ENCODE measurements around the gene GHITM.
"Not testable (repeated sequence)": the region's sequence is repeated elsewhere in the genome, so short reads cannot be mapped to it uniquely, and the experiment has no call there.

GHITM gene

DNA sequence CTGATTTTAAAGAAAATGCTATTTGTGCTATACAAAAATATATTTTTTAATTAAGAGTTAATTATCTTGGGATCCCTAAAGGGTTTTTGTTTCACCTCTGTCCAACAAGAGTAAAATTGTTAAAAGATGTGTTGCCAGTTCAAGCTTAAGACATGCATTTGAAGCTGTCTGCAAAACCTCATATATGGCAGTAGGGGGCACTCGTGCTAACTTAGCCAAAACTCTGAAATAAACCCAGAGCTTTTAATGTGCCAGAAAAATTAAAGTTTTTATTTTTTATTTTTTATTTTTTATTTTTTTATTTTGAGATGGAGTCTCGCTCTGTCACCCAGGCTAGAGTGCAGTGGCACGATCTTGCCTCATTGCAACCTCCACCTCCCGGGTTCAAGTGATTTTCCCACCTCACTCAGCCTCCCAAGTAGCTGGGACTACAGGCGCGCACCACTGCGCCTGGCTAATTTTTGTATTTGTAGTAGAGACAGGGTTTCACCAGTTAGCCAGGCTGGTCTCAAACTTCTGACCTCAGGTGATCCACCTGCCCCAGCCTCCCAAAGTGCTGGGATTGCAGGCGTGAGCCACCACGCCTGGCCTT is 8.8 kb downstream of the GHITM start:
- not testable (repeated sequence) for DNase-seq (ENCODE audit: low read depth)

DNA sequence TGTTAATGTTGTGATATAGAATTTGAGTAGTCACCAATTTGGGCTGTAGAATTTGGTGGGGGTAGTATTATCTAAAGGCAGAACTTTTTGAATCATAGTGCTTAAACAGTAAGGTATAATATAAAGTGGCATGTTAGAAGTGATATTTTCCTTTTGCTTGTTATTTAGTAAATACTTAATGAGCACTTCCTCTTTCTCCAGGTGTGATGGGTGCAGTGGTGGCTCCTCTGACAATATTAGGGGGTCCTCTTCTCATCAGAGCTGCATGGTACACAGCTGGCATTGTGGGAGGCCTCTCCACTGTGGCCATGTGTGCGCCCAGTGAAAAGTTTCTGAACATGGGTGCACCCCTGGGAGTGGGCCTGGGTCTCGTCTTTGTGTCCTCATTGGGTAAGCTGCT is 10.5 kb downstream of the GHITM start:
- DNase-seq (ENCODE audit: low read depth): no peak

DNA sequence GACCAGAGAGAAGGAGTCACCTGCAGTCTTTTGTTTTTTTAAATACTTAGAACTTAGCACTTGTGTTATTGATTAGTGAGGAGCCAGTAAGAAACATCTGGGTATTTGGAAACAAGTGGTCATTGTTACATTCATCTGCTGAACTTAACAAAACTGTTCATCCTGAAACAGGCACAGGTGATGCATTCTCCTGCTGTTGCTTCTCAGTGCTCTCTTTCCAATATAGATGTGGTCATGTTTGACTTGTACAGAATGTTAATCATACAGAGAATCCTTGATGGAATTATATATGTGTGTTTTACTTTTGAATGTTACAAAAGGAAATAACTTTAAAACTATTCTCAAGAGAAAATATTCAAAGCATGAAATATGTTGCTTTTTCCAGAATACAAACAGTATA is 13.5 kb downstream of the GHITM start:
- no peak for DNase-seq (ENCODE audit: low read depth)

DNA sequence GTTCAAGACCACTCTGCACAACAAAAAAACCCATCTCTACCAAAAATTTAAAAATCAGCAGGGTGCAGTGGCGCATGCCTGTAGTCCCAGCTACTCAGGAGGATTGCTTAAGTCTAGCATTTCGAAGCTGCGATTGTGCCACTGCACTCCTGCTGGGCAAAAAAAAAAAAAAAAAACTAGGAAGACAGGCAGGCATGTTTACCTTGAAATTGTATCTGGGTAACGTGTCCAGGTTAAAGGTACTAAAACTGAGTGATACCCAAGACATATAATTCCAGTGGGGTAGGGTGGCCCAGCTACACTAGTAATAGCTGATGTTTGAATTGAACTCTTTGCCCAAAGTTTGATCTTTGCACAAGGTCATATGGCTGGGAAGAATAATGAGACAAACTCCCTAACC is 16.2 kb downstream of the GHITM start:
- DNase-seq (ENCODE audit: low read depth): no peak

DNA sequence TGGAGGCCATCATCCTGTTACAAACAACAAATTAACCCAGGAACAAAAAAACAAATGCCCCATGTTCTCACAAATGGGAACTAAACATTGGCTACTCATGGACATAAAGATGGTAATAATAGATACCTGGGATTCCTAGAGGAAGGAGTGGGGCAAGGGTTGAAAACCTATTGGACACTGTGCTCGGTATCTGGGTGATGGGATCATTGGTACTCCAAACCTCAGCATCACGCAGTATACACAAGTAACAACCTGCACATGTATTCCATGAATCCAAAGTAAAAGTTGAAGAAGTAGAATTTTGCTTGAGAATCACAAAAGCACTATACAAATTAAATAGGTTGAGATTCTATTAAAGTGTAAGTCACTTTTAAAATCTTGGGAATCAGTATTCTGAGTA is 16.7 kb downstream of the GHITM start:
- no peak for DNase-seq (ENCODE audit: low read depth)

DNA sequence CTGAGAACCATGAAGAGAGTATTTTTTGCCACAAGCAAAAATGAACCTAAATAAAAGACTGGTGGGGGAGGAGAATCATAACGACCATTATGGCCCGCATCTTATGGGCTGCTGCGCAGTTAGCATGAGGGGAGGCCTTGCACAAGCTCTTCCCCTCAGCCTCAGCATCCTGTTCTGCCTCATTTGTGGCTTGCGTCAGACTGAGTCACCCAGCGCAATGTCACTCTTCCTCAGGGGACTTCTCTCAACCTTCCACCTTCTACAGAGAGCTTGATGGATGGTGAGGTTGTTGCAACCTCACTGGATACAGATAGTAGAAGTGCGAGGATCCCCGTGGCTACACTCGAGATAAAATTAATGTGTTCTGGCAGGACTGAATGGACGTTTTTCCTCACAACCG is 17.5 kb downstream of the GHITM start:
- DNase-seq (ENCODE audit: low read depth): peak; percentile 12

DNA sequence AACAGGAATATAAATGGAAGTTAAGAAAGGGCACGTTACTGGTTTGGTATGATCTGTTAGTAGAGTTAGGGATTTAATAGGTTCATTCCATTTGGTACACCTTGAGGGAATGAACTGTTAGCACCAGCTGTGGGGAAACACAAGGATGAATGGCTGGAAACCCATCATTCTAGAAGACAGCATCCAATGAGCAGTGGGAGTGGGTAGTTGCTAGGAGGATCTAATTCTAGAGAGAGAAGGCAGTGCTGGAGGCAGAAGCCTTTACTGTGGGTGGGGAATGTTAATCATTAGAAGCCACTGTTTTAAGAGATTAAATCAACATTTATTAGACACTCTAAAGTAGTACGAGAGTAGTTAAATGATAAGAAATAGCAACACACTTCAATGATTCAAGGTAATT is 18.8 kb downstream of the GHITM start:
- no peak for DNase-seq (ENCODE audit: low read depth)

DNA sequence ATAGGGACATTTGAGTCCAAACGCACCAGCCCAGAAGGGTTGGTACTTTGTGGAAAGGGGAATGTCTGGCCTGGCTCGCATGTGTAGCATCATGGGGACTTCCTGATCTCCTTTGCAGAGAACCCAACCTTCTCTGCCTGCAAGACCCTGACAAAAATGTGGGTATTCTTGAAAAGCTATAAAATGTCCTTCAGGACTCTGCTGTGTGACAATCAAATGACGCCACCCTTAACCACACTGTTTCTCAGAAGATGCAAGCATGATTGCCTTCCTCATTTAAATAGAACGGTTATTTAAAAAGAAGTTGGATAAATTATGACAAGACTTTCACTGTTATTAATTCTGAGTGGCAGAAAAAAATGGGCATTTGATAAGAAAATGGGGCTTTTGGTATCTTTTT is 19.2 kb downstream of the GHITM start:
- no peak for DNase-seq (ENCODE audit: low read depth)

DNA sequence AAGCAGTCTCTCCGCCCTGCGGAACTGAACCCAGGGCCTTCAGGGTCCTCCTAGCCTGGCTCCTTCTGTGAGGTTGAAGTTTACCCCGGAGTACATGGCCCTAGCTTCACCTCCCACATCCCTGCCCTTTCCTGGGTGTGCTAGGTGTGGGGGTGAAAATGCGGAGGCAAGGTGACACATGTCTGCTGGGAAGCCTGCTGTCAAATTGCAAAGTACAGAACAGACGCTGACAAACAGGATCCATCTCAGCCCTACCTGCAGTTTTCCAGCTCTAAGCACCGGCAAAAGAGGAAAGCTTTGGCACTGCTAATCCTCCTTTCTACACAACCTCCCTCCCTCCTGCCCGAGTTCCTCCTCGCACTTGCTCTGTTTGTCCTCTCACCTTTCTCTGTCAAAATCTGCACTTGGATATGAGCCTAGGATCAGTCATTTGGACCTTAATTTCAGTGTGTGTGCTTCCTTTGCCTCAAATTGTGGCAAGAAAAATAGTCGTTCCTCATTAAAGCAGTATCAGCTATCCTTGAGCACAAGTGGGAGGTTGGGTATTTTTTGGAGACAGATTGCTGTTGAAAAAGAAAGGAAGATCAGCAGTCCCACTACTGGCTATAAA is 19.9 kb downstream of the GHITM start:
- no peak for DNase-seq (ENCODE audit: low read depth)

DNA sequence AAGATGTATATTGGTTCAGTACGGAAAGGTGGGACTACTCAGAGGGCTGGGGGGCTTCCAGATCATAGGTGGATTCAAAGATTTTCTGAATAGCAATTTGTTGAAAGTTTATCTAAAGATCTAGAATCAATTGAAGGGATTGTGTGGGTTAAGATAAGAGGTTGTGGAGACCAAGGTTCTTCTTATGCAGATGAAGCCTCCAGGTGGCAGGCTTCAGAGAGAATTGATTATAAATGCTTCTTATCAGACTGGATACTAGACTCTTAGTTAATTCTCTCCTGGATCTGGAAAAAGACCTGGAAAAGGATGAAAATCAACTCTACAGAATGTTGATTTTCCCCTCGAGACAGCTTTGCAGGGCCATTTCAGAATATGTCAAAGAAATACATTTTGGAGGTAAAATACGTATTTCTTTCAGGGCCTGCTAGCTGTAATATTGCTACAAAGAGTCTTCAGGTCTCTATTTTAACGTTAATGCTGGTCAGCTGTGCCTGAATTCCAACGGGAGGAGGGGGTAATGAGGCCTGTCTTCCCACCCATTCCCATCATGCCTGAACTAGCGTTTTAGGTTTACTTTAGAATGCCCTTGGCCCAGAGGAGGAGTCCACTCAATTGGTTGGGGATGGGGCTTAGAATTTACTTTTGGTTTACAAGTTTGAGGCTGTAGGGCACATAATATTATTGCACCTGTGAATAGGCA is 21.5 kb downstream of the GHITM start:
- no peak for DNase-seq (ENCODE audit: low read depth)

DNA sequence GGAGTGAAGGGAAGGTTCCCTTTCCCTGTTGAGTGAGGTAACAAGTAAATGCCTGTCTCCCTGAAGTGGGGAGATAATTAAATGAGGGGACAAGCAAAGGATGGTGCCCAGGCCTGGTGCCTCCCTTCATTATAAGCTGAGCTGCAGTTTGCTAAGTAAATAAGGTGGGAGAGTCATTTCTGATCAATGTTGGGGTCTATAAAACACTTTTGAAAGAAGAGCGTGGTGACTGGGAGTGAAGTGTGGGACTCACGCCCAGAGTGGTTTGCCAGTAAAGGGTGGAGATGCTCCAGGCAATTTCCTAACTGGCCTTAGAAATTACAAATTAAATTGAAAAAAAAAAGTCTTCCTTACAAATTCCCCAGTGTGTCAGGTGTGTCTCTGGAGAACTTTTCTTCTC is 24.7 kb downstream of the GHITM start:
- no peak for DNase-seq (ENCODE audit: low read depth)

DNA sequence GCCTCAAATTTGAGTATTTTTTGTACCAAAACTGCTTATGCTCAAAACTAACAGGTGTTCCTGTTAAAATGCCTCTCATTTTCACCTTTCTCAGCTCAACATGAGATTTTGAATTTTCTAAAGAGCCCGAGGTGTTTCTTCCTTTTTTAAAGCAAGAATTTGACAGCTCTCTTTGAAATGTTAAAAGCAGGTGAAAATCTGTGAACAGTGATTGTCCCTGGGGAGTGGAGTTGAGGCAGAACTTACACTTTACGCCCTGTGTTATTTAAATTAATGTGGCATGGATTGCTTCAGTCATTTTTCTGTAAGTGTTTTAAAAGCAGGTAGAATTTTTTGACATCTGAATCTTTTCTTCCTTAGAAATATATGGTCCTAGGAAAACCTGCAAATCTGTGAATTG is 25.1 kb downstream of the GHITM start:
- DNase-seq (ENCODE audit: low read depth): no peak

DNA sequence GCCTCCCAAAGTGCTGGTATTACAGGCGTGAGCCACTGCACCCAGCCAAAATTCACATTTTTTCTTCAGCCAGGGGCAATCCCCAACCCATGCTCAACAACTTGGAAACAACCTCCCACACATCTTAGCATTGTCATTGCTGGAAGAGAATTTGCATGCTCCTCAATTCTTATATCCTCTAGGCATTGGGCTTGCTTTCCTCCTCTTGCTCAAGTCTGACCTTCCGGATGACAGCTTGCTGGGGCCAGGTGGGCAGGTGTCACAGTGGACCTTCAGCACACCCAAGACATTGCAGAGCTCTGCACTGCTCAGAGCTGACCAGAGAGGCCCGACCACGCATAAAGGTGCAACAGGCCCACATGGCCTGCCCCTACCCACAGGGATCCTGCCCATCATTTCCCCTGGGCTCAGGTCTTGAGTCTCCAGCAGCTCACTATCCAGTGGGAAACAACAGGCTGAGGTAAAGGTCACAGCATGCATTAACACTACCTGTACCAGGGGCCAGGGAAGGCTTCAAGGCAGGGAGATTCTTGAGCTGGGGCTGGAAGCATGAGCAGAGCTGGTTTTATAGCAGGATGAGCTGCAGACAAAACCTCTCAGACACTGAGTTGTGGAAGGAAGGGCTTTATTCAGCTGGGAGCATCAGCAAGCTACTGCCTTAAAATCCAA is 27.4 kb downstream of the GHITM start:
- no peak for DNase-seq (ENCODE audit: low read depth)

DNA sequence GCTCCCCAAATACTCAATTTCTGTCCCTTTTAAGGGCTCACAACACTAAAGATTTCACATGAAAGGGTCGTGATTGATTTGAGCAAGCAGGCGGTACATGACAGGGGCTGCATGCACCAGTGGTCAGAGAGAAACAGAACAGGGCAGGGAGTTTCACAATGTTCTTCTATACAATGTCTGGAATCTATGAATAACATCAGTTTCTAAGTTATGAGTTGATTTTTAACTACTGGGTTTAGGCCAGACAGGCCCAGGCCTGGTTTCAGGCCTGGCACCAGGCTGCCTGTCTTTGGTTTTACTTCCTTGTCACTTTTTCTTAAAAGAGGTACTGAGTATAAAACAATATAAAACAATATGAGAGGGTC is 28.0 kb downstream of the GHITM start:
- not testable (repeated sequence) for DNase-seq (ENCODE audit: low read depth)

DNA sequence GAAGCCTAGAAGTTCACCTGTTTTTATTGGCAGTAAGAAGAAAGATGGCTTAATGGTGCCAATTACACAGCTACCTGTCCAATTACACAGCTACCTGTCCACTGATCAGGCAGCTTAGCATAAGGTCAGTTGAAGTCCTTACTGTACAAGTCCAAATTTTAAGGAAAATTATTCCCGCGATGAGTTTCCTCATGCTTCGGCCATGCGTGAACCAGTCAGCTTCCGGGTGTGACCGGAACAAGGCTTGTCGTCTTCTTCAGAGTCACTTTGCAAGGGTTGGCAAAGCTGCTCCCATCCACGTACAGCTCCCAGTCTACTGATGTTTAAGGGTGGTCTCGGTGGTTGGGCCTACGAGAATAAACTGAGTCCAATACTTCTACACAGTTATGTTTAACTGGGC is 29.1 kb downstream of the GHITM start:
- not testable (repeated sequence) for DNase-seq (ENCODE audit: low read depth)

DNA sequence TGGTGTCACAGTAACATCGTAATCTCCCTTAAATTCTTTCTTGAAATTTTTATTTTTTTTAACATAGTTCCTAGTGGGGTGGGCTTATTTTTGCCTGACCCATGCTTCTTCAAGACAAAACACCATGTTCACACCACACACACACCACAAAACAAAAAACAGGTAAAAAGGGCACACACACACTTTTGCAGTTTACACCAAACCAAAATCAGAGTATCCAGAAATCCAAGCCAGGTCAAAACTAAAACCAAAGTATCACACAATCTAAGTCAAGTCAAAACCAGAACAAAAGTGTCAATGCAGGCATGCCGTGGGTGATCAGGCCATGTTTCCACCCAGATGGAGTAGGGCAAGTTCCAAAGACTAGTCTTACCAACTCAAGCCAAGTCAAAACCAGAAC is 31.9 kb downstream of the GHITM start:
- DNase-seq (ENCODE audit: low read depth): not testable (repeated sequence)

DNA sequence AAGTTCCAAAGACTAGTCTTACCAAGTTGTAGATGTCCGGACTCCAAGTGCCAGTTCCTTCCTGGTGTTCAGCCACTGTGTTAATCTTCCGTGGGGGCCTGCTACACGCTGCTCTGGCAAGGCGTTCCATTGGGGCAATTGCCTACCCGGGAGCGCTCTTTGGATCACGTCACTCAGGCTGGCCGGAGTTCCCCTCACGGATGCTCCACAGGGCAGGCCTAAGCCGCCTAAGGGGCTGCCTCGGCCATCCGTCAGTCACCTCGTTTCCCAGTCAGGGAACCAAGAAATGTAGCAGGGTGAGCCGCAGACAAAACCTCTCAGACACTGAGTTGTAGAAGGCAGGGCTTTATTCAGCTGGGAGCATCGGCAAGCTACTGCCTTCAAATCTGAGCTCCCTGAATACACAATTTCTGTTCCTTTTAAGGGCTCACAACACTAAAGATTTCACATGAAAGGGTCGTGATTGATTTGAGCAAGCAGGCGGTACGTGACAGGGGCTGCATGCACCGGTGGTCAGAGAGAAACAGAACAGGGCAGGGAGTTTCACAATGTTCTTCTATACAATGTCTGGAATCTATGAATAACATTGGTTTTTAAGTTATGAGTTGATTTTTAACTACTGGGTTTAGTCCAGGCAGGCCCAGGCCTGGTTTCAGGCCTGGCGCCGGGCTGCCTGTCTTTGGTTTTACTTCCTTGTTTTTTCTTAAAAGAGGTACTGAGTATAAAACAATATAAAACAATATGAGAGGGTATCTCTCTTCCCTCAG is 32.6 kb downstream of the GHITM start:
- DNase-seq (ENCODE audit: low read depth): not testable (repeated sequence)

DNA sequence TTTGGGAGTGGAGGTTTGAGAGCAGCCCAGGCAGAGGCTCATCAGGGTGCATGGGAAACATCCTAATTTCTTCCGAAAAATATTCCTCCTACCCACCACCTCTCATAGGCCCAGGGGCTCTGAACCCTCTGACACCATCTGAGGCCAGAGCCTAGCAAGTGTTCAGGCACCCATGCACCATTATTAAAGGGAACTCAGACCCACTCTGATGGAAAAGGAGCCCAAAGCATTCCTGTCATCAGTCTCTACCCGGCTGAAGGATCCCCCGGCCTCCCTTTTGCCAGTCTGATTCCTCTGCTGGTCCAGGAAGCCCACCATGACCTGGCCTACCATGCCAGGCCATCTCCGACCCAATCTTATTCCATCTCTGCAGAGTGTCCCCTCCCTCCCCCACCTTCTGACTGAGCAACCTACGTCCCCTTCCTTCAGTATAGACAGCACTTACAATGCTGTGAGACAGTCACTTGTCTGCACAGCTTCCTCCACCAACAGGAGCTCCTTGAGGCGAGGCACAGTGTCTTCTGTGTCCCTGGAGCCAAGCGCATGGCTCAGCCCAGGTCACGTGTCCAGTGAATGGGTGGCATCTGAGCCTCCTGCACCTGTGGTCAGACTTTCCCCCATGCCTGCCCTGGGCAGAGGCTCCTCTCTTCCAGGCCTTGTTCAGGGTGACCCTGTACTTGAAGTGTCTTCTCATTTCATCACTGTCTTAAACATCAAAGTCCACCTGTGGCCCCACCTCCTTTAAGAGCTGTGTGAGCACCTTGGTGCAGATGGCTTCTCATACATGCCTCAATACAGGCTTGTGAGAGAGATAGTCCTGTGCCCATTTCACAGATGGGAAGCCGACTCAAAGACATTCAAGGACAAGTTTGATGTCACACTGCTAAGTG is 33.4 kb downstream of the GHITM start:
- DNase-seq (ENCODE audit: low read depth): no peak

DNA sequence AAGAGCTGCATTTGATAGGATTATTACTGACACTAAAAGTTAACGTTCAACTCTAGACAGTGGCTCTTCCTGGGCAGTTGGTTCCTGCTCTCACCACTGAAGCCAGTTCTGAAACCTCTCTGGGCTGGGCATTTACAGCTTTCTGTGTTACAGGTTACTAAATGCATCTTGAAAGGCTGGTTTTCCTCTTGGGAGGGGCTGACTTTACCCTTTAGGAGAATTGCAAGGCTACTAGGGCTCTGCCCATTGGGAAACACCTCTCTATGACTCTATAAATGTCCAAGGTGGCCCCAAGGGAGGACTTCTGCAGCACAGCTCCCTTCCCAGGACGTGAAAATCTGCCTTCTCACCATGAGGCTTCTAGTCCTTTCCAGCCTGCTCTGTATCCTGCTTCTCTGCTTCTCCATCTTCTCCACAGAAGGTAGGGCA is 34.2 kb downstream of the GHITM start, which contains the start of gene GPR15LG:
Gene GPR15LG, plus strand, starts transcription at position 301 of the 429 bp plus-strand sequence. Its CDS starts 51 bp downstream, at position 352.
- no peak for DNase-seq (ENCODE audit: low read depth)

DNA sequence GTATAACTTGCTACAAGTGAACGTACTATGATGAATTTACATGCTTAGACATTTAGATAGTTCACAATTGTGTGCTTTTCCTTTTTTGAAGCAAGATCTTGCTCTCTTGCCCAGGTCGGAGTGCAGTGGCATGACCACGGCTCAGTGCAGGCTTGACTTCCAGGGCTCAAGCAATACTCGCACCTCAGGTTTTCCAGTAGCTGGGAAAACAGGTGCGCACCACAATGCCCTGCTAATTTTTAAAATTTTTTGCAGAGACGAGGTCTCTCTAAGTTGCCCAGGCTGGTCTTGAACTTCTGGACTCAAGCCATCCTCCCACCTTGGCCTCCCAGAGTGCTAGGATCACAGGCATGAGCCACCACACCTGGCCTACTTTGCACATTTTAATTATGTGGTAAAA is 36.1 kb downstream of the GHITM start:
- no peak for DNase-seq (ENCODE audit: low read depth)

DNA sequence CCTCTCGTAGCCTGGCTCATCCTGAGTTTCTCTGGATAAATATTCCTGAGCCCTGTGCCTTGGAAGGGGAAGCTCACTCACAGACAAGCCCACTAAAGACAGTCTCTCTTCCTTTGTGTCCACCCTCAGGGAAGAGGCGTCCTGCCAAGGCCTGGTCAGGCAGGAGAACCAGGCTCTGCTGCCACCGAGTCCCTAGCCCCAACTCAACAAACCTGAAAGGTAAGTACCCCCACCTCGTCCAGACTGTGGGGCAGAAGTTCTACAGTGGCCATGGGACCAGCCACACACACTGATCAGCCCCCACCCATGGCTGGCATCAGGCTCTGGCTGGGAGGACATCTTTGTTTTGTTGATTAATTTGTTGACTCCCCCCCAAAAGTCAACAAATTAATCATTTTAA is 37.0 kb downstream of the GHITM start:
- DNase-seq (ENCODE audit: low read depth): no peak

All from stimulated activated CD8-positive, alpha-beta memory T cell treated with anti-CD3 and anti-CD28 coated beads, Interleukin-7, amount 100 ng/mL, for 24 hours (primary cell).